Omental fat pad (tissue), 4 donors: ENCODE results near the gene TMCC1. TPM values are rescaled to one million over a fixed set of nuclear protein-coding genes. Genes with fewer than 3 reads are reported as not detected.
A peak's percentile ranks its signal among the peaks of the same experiment; 100 is the strongest.

Experiments used
- ATAC-seq: fragments of 150-250 bp; one replicate; pipeline ENCODE4 v1.9.1; 2016; ENCODE audit warnings: mild to moderate bottlenecking, moderate library complexity; ENCODE audit not compliant: low FRiP score
- DNase-seq: peaks from one replicate; pipeline ENCODE4 v3.0.0-alpha.2; 2019; ENCODE audit warnings: low spot score
- CTCF ChIP-seq, 3 donors: fragments of 450-650 bp; IDR thresholded peaks; one replicate each; pipeline ENCODE4 v1.5.1; 2016 to 2017; ENCODE audit warnings: antibody characterized with exemption in 3 of 3, mild to moderate bottlenecking in 3 of 3, moderate library complexity in 2 of 3
- total RNA-seq, 4 donors: library from RNA; depleted of rRNA; stranded (reverse); fragments of >200 nt; gene quantifications; one replicate each; pipeline ENCODE4 v1.1.0, GENCODE V29; 2016

The TMCC1 gene
- total RNA-seq, 4 donors from 2014 or later = 14.6 to 33.5 (median 23.2) TPM

DNA sequence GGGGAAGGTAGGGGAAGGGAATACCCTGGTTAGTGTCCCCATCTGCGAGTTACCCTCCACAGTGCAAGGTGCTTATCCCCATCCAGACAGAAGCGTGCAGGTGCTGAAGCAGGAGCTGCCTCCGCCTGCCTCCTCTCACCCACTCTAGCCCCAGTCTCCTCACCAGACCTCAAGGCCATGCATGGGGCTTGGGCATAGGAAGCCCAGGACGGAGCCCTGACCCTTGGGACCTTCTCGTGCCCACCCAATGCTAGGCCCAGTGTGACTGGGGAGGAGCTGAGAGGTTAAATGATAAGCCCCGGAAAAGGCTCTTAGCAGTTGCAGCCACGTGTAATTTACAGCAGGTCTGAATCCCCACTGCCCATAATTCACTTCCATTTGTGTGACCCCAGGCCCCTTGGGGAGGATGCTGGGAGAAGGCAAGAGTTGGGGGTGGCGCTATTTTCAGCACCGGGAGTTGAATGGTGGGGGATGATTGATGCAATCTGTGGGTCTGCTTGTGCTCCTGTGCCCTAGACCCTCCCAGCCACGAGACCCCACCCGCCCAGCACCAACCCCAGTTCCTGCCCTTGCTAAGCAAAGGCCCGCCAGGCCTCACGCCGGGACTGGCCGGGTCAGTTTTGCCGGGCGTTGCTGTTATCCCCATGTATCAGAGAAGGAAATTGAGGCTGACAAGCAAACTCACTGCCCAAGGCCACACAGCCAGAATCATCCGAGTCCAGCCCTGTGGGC, 272.5 kb downstream of the TMCC1 start:
- ATAC-seq (no peak), DNase-seq (no peak)
- TF ChIP-seq CTCF (IDR thresholded peaks at IDR 0.05) = no peak

DNA sequence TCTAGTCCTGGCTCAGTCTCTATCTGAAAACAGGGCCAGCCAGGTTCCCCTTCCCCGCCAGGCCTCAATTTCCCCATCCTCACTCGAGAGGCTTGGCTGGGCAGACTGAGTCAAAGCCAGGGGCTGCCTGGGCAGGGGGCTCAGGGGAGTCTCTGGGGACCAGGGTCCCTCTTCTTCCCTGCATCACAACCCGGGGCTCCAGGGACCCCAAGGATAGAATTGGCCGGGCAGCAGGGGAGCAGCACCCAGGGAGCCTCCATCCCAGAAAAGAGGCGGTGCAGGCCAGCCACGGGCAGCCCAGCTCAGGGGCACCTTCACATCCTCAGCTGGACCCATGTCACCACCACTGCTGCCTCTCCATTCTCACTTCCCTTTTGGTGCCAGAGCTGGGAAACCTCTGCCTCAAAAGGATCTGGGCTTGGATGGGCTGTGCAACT, 273.8 kb downstream of the TMCC1 start:
- ATAC-seq (no peak), DNase-seq (no peak)
- no peak for TF ChIP-seq CTCF (IDR thresholded peaks at IDR 0.05)

DNA sequence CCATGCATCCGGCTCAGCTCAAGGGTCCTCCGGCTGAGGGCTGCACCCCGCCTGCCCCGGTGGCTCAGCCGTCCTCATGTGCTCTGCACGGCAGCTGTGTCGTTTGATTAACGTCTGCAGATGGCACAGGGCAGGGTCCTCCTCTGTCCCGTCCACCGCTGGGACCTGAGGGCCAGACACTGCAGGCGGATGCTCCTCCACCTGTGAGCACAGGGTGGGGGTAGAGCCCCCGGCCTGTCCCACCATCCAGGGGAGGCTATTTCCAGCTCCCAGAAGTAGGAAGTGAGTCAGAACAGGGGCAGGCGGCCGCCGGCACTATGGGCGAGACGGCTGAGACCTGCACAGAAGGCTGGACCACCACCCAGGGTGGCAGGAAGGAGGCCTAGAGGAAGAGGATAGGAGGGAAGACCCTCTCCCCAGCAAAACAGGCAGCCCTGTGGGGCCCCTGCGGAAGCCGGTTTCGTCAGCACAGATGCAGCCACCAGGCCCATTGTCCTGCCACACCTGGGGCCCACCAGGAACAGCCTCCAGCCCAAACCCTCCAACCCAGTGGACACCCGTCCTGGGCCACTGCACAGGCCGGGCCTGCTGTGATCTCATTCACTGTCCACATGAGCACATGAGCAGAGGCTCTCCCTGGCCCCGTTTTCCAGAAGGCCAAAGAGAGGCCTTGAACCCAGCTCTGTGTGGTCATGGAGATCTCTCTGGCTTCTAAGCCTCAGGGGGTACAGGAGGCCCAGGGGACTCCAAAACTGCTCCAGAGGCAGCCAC, 274.4 kb downstream of the TMCC1 start:
- no peak for TF ChIP-seq CTCF (IDR thresholded peaks at IDR 0.05)
- no peak for DNase-seq
- ATAC-seq = no peak

DNA sequence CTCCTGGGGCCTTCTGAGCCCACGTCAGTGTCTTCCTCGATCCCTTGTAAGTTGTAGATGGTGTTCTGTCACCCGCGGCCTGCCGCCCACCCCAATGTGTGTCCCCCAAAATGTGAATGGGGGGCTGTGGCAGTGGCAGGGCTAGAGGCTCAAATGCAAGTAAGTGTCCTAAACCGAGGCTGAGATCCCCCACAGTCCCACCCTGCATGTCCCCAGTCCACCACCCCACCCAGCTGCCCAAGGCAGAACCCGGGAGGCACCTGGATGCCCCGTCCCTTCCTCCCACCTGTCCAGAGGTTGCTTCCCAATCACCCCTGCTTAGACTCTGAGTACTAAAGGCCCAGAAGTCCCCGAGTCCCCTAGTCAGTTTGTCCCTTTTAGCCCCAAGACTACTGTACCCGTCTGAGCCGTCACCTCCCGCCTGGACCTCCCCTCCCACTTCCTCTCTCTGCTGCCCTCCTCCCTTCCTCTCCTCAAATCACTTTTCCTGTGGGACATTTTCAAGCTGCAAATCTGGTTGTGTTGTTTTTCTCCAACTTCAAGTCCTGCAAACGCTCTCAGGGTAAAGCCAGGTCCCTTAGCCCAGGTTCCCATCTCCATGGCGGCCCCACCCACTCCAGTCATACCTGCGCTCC, 275.2 kb downstream of the TMCC1 start:
- ATAC-seq (no peak), DNase-seq (no peak)
- TF ChIP-seq CTCF (IDR thresholded peaks at IDR 0.05) = no peak

DNA sequence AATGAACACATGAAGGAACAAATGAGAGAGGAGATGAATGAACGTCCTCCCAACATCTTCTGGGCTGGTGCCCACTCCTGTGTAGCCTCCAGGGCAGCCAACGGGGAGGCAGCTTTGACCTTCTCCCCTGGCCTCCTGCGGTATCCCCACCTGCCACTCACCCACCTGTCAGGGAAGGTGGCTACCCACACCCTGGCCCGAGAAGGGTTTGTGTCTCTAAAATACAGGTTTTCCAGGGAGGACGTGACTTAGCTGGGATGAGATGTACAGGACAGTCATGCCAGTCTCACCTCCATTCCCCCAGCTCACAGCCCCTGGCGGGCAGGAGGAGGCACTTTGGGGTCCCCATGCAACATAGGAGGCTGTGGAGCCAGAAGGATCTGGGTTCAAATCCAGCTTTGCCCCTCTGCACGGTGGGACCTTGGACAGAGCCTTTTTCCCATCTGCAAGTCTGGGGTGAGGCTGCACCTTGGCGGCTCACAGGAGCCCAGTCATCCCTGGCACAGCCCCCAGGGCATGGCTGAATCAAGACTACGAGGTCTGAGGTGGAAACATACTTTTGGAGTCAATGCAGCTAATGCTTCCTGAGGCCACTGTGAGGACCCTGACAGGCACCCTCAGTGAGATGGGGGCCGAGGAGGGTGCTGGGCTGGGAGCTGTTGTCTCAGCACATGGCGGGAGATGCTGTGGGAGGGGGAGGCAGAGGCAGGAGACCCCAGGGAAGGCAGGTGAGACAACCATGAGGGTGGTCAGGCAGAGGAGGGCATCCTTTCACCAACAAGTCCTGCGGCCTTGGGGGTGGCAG, 275.9 kb downstream of the TMCC1 start:
- ATAC-seq (no peak), DNase-seq (no peak)
- no peak for TF ChIP-seq CTCF (IDR thresholded peaks at IDR 0.05)

GRCh38 chr3:129616713-129617112, 276.8 kb downstream of the TMCC1 start:
- TF ChIP-seq CTCF (IDR thresholded peaks at IDR 0.05) = no peak
- peak; percentile 36 for ATAC-seq
- no peak for DNase-seq
